Activated CD4-positive, alpha-beta T cell treated with anti-CD3 and anti-CD28 coated beads, Interleukin-2, amount 50 U/mL, for 1 hour (primary cell): ENCODE results near the gene MYL9.
A peak's percentile ranks its signal among the peaks of the same experiment; 100 is the strongest.
"Not testable (repeated sequence)": the region's sequence is repeated elsewhere in the genome, so short reads cannot be mapped to it uniquely, and the experiment has no call there.

Experiments used
- DNase-seq: peaks from one replicate; pipeline ENCODE4 v3.0.0-alpha.2; 2020

Gene MYL9

DNA sequence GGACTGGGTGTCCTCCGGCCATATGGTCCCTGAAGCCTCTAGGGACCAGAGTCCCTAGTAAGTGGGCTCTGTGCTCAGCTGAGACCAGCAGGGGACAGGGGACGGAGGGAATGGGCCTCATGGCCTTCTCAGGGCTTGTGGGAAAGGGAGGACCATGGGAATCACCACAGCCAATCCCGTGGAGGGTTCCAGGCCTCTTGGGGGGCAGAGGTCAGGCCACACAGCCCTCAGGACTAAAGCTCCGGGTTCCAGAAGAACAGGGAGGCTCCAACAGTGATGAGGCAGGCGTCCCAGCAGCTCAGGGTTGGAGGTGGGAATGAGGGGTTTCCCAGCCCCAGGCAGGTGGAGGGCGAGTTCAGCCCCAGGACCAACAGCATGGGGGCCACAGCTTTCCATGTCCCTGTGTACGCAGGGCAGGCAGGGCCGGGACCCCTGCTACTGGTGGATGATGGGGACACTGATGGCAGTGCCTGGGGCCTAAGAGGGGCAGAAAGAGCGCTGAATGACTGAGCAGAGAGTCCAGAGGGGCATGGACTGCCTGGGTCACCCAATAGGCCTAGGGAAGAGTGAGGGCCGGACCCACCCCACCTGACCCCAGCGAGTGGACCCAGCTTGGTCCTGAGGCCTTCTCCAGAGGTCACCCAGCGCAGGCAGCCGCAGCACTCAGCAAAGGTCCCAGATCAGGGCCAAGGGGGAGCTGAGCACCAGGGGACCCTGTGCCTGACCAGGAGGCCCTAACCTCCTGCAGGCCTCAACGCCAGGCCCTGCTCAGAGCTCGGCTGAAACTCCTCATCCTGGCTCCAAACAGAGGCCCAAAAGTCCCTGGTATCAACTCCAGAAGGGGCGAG, 8.8 kb downstream of the MYL9 start:
- DNase-seq: no peak

DNA sequence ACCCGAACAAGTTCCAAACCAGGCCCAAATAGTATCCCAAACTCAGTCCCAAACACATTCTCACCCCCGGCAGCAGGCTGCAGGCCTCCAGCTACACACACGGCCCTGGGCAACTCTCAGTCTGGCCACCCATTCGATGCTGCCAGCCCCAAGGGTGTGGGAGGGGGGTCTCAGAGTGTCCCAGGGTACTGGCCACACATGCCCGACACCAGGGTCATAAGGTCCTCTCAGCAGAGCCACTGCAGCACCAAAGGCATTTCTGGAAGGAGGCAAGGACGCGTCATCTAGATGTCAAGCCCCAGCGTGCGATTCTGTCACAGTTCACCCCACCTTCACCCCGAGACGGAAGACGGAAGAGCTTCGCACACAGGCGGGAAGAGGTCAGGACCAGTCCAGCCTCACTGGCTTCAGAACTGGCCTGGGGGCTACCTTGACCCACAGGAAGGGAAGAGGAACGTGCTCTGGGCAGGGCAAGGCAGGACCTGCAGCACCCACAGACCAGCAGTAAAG, 9.5 kb downstream of the MYL9 start:
- DNase-seq: no peak

DNA sequence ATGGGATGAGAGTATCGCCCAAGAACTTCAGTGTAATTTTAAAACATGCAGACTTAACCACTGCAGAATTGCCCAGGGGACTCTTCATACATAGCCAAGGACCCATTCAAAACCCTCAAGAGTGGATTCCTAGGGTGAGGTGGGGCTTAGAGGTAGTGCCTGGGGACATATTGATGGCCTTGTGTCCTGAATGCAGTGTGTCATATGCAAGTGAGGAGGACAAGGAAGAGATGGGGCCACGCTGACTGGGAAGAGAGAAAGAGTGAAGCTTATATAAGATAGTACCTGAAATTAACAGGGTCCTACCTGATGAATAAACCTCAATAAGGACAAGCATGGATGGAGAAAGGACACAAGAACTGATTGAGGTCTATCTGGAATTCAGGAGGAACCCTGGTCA, 13.9 kb downstream of the MYL9 start:
- DNase-seq: no peak

DNA sequence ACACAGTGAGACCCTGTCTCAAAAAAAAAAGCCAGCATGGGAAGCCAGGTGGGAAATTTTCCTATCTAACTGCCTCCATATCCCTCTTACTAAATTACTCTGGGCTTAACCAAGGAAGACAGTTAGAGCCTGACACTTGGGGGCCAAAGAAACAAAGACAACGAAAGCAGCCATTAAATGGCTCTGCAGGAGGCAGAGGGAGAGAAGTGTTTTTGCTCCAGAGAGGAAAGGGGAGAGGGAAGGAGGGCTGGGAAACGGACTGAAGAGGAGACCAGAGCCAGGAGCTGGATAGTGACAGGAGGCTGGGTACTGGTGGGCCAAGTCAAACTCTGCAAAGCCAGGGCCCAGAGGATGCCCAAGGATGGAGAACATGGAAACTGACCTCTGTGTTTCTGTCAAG, 21.4 kb downstream of the MYL9 start:
- no peak for DNase-seq

DNA sequence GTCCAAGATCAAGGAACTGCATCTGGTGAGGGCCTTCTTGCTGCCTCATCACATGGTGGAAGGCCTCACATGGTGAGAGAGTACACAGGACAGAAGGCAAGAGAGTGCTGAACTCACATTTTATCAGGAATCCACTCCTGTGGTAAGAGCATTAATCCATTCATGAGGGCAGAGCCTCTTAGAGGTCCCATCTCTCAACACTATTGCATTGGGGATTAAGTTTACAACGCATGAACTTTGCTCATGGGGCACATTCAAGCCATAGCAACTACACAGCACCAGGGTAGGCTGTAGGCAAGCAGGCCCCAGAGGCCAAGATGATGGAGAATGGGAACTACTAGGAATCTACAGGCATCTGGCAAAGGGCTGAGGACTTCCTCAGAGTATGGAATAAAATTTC, 22.1 kb downstream of the MYL9 start:
- no peak for DNase-seq

DNA sequence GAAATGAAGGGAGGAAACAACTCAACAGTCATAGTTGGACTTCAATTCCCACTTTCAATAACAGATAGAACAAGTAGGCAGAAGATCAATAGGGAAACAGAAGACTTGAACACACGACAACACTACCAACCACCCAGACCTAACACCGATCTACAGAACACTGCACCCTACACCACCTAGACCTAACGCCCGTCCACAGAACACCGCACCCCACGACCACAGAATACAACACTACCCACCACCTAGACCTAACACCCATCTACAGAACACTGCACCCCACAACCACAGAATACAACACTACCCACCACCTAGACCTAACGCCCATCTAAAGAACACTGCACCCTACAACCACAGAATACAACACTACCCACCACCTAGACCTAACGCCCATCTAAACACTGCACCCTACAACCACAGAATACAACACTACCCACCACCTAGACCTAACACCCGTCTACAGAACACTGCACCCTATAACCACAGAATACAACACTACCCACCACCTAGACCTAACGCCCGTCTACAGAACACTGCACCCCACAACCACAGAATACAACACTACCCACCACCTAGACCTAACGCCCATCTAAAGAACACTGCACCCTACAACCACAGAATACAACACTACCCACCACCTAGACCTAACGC, 22.9 kb downstream of the MYL9 start:
- DNase-seq: not testable (repeated sequence)

DNA sequence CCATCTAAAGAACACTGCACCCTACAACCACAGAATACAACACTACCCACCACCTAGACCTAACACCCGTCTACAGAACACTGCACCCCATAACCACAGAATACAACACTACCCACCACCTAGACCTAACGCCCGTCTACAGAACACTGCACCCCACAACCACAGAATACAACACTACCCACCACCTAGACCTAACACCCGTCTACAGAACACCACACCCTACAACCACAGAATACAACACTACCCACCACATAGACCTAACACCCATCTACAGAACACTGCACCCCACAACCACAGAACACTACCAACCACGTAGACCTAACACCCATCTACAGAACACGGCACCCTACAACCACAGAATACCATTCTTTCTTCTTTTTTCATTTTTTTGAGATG, 23.4 kb downstream of the MYL9 start:
- not testable (repeated sequence) for DNase-seq

DNA sequence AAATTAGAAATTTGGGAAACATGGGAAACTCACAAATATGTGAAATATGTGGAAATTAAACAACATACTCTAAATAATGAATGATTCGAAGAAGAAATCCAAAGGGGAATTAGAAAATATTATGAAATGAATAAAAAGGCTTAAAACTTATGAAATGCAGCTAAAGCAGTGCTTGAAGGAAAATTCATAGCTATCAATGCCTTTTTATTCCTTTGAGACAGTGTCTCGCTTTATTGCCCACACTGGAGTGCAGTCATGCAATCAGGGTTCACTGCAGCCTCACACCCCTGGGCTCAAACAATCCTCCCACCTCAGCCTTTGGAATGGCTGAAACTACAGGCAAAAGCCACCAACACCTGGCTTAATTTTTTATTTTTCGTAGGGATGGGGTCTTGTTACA, 24.2 kb downstream of the MYL9 start:
- no peak for DNase-seq

DNA sequence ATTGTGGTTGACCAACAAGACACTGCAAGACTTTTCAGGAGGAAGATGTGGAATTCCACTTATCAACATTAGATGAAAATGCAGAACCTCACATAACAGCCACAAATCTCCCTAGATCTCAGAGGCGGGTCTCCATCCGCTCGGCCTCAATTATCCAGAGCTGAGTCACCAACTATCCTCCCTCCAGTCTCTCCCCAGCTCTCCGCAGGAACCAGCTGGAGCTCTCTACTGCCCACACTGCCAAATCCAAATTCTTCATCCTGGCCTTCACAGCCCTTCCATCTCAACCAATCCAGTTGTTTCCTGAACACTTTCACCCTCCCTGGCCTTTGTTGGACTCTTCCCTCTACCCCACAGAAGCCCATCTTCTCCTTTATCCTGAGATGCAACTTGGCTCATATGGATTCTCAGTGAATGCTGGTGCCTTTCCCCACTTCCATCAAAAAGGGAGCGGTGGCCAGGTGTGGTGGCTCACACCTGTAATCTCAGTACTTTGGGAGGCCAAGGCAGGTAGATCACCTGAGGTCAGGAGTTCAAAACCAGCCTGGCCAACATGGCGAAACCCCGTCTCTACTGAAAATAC, 28.6 kb downstream of the MYL9 start:
- DNase-seq: no peak

DNA sequence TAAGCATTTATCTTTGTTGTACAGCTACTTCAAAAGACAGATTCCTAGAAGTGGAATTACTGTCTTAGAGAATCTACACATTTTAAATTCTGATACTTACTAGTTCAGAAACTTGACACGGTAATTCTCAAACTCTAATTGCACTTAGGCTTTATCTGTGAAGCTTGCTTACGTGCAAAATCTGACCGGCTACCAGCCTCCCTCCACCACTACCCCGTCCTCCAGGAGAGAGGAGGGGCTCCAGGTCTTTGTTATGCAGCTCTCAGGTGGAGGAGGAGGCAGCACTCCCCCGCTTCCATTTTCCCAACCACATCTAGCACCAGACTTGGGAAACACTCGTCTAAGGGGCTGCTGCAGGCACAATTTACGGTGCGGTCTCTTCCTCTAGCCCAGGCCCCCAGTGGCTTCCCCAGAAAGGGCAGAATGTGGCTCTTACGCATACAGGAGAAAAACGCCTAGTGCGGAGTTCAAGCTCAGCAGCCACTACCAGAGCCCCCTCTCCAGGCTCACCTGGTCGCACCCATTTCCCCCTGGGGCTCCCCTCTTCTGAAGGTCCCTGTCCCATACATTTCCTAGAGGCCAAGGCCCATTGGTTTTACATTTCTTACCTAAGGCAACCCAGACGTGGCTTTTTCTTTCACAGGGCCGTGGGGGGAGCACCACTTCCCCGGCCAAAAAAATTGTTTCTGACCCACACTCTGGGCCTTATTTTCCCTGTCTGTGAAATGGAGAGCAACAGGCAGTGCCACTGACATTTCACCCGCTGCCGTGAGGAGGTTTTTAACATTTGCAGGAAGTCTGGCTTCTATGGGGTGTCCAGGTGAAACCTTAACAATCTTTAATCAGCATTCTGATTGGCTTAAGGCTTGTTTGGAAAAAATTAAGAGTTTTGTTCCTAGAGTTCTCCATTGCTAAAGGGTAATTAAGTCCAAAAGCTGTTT, 30.5 kb downstream of the MYL9 start:
- DNase-seq: no peak

DNA sequence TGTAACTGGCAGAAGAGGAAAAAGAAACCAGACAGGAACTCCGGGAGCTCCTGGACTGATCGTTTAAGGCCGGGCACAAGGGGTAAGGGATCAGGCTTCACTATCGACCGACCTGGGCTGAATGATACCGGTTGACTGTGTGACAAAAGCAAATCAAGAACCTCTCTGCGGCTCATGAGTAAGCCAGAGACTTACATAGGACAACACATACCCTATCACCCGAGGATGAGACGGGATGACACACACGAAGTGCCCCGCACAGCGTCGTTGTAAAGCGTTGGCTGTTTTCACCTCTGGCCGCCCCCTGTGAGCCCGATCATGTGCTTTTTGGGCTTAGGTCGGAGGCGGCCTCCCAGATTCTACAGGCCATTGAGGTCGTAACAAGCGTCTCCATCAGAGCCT, 31.4 kb downstream of the MYL9 start:
- peak; percentile 63 for DNase-seq

DNA sequence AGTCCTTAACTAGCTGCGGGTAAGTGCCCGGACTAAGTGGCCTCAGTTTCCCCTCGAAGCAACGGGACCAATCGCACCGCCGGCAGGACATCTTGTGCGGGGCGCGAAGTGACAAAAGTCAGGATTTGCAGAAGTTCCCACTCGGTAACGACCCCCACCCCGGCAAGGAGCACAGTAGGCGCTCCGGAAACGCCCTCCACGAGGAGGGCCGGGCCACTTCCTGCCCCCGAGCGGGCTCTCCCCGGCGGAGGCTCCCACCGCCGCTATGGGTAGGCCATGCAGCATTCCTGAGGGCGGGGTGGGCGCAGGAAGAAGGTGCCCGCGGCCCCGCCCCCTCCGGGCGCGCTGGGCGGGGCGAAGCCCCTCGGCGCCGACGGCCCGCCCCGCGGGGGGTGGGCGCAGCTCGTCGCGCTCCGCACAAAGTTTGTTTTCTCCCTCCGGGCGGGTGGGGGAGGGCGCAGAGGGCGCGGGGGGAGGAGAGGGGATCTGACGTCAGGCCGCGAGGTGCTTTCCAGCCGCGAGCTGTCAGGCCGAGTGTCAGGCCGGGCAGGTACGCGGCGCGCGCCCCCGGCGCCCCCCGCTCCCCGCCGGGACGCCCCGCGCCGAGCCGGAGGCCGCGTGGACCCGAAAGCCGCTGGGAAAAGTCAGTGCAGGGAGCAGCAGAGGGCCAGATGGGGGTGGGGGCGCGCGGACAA, 31.9 kb downstream of the MYL9 start, which contains the start of gene TGIF2:
TSS of gene TGIF2 (plus strand) at position 495 of the 695 bp plus-strand sequence. CDS start 5,178 bp downstream, outside the sequence.
- peak; percentile 87 for DNase-seq

DNA sequence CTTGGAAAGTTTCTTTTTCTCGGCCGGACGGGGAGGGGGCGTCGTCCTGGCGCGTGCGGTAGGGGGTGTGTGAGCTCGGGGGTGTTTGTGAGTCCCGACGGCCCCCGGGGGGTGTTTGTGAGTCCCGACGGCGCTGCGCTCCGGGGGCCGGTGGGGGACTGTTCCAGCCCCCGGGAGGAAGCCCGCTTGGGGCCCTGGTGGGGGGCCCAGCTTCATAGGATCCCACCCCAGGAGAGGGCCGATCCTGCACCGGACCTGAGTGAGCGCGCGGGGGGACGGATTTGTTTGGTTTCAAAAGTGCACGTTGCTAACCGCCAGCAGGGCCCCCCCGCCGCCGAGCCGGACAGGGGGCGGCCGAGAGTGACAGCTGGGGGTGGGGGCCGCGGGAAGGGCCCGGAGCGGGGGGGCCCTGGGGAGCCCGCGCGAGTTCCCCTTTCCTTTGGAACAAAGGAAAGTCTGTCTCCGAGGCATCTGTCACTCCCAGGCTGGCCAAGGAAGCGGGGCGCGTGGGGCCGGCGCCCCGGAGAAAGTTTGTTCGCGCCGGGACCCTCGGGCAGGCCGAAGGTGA, 32.6 kb downstream of the MYL9 start:
- DNase-seq: peak; percentile 26

DNA sequence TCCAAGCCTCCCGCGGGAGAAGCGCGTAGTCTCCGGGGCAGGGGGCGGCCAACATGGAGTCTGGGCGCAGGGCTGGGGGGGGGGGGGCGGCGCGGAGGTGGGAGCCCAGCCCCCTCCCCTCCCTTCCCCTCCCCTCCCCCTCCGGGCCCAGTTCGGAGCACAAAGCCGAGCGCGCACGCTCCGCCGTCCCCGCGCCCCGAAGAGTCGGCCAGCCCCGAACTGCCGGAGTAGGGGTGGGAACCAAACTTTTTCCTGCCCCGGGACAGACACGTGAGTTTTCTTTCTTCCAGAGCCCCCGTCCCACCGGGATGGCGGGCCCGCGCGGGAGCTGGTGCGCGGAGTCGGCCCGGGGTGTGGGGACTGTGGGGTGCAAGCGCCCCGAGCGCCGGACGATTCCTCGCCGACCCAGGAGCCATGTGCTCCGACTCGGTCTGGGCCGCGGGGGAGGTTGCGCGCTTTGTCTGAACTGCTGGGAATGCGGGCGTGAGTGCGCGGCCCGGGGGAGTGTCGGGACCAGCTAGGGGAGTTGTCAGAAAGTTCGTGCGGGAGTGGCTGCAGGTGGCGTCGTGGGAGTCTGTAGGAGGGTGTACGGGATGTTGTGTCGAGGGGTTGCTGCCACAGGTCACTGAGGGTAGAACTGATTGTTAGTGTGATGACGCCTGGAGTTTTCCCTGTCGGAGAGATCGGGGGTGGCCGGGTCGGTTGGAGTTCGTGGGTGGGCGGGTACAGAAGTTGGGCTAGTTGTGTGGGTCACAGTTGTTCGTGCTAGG, 33.2 kb downstream of the MYL9 start:
- peak; percentile 51 for DNase-seq

DNA sequence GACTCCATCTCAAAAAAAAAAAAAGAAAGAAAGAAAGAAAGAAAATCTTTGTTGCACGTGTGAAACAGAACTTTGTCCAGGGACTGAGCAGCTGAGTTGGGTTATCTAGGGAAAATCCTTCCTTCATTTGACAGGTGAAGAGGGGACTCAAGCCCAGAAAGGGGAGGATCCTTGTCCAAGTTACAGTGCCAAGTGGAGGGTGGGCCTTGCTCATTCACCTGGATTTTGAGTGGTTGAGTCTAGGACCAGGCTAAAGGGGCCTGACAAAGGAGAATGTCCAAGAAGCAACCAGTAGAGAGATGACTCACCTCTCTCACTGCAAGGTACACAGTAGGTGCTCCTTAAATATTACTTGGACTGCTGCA, 34.7 kb downstream of the MYL9 start:
- no peak for DNase-seq

DNA sequence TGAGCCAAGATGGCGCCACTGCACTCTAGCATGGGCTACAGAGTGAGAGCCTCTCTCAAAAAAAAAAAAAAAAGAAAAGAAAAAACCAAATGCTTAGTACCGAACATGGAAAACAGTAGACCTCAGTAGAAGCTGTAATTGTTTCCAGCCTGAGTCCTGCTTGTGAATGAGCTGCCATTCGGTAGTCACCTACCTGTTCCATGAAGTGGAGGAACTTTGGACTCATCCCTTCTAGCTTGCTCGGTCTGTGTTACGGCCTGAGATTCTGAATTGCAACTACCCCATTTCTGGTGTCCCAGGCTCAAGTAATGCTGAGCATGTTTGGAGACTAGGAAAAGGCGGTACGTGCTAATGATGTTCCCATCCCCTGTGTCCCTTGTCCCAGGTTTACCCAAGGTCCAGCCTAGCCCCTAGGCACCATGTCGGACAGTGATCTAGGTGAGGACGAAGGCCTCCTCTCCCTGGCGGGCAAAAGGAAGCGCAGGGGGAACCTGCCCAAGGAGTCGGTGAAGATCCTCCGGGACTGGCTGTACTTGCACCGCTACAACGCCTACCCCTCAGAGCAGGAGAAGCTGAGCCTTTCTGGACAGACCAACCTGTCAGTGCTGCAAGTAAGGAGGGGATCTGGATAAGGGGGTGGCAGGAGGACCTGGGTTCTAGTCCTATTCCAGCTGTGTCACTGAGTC, 37.2 kb downstream of the MYL9 start:
- DNase-seq: no peak

DNA sequence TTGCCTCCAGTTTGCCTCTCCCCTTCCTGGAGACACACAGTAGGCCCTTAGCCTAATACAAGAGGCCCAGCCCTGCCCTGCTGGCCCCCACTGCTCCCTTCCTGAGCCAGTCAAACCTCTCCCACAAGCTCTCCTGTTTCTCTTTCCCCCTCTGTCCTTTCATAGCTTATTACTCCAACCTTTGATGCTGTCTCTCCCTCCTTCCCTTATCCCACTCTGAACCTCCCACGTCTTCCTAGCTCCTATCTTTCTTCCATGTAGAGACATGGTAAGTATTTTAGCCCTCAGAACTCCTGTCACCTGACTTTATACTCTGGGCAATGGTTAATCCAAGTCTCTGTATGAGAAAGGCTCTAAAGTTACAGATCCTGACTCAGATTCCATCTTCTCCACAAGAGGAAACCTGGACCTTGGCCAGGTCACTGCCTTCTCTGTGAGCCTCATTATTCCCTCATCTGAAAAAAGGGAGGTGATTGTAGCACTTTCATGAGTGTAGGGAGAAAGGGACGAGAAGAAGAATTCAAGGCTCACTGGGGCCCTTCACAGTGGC, 38.8 kb downstream of the MYL9 start:
- no peak for DNase-seq

DNA sequence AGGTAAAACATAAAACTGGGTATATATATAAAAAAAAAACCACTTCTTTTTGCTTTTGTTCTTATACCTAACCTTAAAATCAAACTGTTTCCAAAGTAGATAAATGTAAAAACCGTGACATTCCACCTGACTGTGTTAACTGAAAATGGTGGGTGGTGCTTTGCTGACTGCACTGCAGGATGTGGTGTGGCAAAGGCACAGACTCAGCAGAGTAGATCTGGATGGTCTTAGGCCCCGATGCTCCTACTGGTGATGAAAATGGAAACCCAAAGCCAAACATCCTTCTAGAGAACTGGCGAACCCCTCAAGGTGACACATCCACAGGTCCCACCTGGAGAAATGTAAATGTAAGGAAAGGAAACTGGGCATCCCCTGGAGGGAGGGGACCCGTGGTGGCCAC, 41.0 kb downstream of the MYL9 start:
- DNase-seq: no peak

DNA sequence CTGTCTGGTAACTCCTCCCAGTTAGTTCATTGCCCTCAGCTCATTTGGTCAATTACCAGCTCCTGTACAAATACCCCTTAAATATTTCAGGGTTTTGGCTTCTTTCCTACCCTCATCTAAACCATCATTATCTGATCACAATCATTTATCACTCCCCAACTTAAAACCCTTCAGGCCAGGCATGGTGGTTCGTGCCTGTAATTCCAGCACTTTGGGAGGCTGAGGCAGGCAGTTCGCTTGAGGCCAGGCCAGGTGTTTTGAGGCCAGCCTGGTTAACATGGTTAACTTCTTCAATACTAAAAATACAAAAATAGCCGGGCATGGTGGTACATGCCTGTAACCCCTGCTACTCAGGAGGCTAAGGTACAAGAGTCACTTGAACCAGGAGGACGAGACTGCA, 41.5 kb downstream of the MYL9 start:
- no peak for DNase-seq

DNA sequence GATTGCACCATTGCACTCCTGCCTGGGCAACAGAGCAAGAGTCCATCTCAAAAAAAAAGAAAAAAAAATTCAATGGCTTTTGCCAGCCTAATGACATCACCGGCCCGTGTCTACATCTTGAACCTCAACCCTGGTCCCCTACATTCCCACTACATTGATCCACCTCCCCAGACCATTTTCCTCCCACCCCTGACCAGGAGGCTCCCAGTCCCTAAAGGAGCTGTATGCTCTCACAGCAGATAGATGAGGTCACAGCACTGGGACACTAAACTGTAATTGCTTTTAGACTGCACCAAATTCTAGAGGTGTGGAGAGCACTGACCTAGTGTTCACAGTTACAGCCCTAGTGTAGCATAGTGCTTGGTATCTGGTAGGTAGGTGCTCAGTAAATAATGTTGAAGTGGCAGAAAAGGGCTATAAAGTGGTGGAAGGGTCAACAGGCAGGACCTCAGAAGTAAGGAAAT, 42.7 kb downstream of the MYL9 start:
- DNase-seq: no peak
